Adrenal gland (tissue), 5 donors: ENCODE data around the gene MUSK.

Experiments
- CTCF ChIP-seq, 6 experiments: fragments of 450-650 bp in 4 of 6; fragments of 200-600 bp in 2 of 6; sonication (generic) in 1 of 6; IDR thresholded peaks; 1 replicate in 5 of 6; 2 replicates in 1 of 6; pipeline versions ENCODE4 v1.5.1 to v1.8.0; 2016 to 2021; ENCODE audit warnings: antibody characterized with exemption in 6 of 6, mild to moderate bottlenecking in 2 of 6, moderate library complexity in 1 of 6
- POLR2A ChIP-seq, 2 donors: fragments of 450-650 bp; IDR thresholded peaks; one replicate each; pipeline ENCODE4 v1.6.1; 2017; ENCODE audit warnings: antibody characterized with exemption in 2 of 2, mild to moderate bottlenecking in 2 of 2, moderate library complexity in 1 of 2
- donor health status: DM: no; HTN: no; CAD: no.

- TF ChIP-seq CTCF (IDR thresholded peaks at IDR 0.05) (no peak), POLR2A (IDR thresholded peaks at IDR 0.05) (no peak)
Observed at GRCh38 chr9:110765926-110766325, 97.3 kb downstream of the MUSK start.
